GM12878 (cell line): ENCODE measurements around the gene PAX5. TPM values are rescaled to one million over a fixed set of nuclear protein-coding genes. Genes with fewer than 3 reads are reported as not detected.
A peak's percentile ranks its signal among the peaks of the same experiment; 100 is the strongest.

Experiments
- ATAC-seq: fragments of 200-7000 bp; cut with Tn5 transposase; 3 replicates; pipeline ENCODE4 v1.9.1; 2020; ENCODE audit warnings: mild to moderate bottlenecking, moderate library complexity
- BruUV-seq: library from RNA; stranded (reverse); fragments of 400-500 nt; replicated peaks from 2 replicates; lab custom pipeline; 2021; lab: Mats Ljungman, UMichigan
- CTCF ChIA-PET: fragments of 300-600 bp; sonication (Branson Sonifier 250); formaldehyde crosslinking; extraction: SDS; loops from one replicate; lab custom pipeline; 2021; ENCODE audit warnings: inconsistent platforms; lab: Yijun Ruan, JAX
- POLR2A ChIA-PET: fragments of 350-600 bp; formaldehyde crosslinking; extraction: SDS; loops from one replicate; lab custom pipeline; 2021; ENCODE audit warnings: inconsistent platforms; lab: Charles Lee
- RAD21 ChIA-PET: fragments of 300-600 bp; sonication (Branson Sonifier 250); formaldehyde crosslinking; loops from one replicate; lab custom pipeline; 2023; ENCODE audit warnings: antibody characterized with exemption; ENCODE audit not compliant: unreplicated experiment; lab: Charles Lee
- SMC1A ChIA-PET: fragments of 300-600 bp; sonication (Branson Sonifier 250); formaldehyde crosslinking; loops from one replicate; lab custom pipeline; 2023; ENCODE audit not compliant: unreplicated experiment, uncharacterized antibody; lab: Charles Lee
- DNase-seq: peaks from one replicate; pipeline ENCODE4 v3.0.0-alpha.2; 2011; ENCODE audit warnings: low read depth, low spot score
- FAIRE-seq: peaks from 3 replicates; lab custom pipeline; 2011; peaks lifted over from hg19 to GRCh38; lab: Jason Lieb, UNC
- H2AFZ ChIP-seq: 2 replicates; pipeline ENCODE4 v1.6.0; 2011; ENCODE audit warnings: low read depth, low read length, control low read depth; ENCODE audit not compliant: control insufficient read depth
- H3K27ac ChIP-seq: 2 replicates; pipeline ENCODE4 v1.5.1; 2011; ENCODE audit warnings: control low read depth; ENCODE audit not compliant: control insufficient read depth, insufficient read depth
- H3K27me3 ChIP-seq, 2 experiments: replicated peaks in 1 of 2; 2 replicates each; pipeline versions ENCODE4 v1.6.0 to v1.6.1; 2011; ENCODE audit warnings: low read length in 1 of 2; ENCODE audit not compliant: control insufficient read depth in 2 of 2, insufficient read depth in 2 of 2
- H3K36me3 ChIP-seq, 2 experiments: 2 replicates each; pipeline ENCODE4 v1.5.1; 2011; ENCODE audit warnings: low read length in 1 of 2; ENCODE audit not compliant: control insufficient read depth in 2 of 2, insufficient read depth in 2 of 2
- H3K4me1 ChIP-seq: 2 replicates; pipeline ENCODE4 v1.6.1; 2011; ENCODE audit warnings: mild to moderate bottlenecking, low read length, moderate library complexity, mixed read lengths; ENCODE audit not compliant: control insufficient read depth, insufficient read depth
- H3K4me2 ChIP-seq: 2 replicates; pipeline ENCODE4 v1.6.0; 2011; ENCODE audit warnings: control low read depth; ENCODE audit not compliant: control insufficient read depth, insufficient read depth
- H3K4me3 ChIP-seq: fragments of 200-600 bp; sonication (generic); 2 replicates; pipeline ENCODE4 v1.5.1; 2016
- H3K79me2 ChIP-seq: 2 replicates; pipeline ENCODE4 v1.6.0; 2011; ENCODE audit warnings: low read length; ENCODE audit not compliant: control insufficient read depth, insufficient read depth
- H3K9ac ChIP-seq: 2 replicates; pipeline ENCODE4 v1.8.0; 2011; ENCODE audit warnings: low read length, control low read depth, mixed read lengths; ENCODE audit not compliant: control insufficient read depth, insufficient read depth
- H3K9me3 ChIP-seq: replicated peaks from 3 replicates; pipeline ENCODE4 v1.5.1; 2011; ENCODE audit warnings: mild to moderate bottlenecking, low read length; ENCODE audit not compliant: control insufficient read depth, insufficient read depth
- H4K20me1 ChIP-seq: 2 replicates; pipeline ENCODE4 v1.6.0; 2011; ENCODE audit not compliant: control insufficient read depth, insufficient read depth
- DPF2 ChIP-seq: fragments of 450-650 bp; IDR thresholded peaks from 2 replicates; pipeline ENCODE4 v1.6.1; 2017; ENCODE audit warnings: mild to moderate bottlenecking
- E2F8 ChIP-seq: fragments of 450-650 bp; IDR thresholded peaks from 2 replicates; pipeline ENCODE4 v1.6.1; 2018; ENCODE audit warnings: mild to moderate bottlenecking, low read depth, moderate library complexity; ENCODE audit not compliant: partially characterized antibody
- EGR1 ChIP-seq, 2 experiments: IDR thresholded peaks; 1 replicate in 1 of 2; 2 replicates in 1 of 2; pipeline ENCODE4 v1.6.1; 2011 to 2012; ENCODE audit warnings: low read depth in 2 of 2, low read length in 2 of 2, borderline replicate concordance in 1 of 2, mild to moderate bottlenecking in 1 of 2, moderate library complexity in 1 of 2
- ESRRA ChIP-seq: IDR thresholded peaks from 2 replicates; pipeline ENCODE4 v1.6.1; 2012; ENCODE audit warnings: mild to moderate bottlenecking, low read length, improper control_type of control experiment
- GATAD2B ChIP-seq: fragments of 450-650 bp; conservative IDR thresholded peaks from 2 replicates; pipeline ENCODE4 v1.6.1; 2017; ENCODE audit warnings: low read depth, mild to moderate bottlenecking, moderate library complexity
- IKZF2 ChIP-seq, 2 experiments: fragments of 450-650 bp; IDR thresholded peaks; 2 replicates each; pipeline ENCODE4 v1.6.1; 2017; ENCODE audit warnings: mild to moderate bottlenecking in 2 of 2, moderate library complexity in 2 of 2
- MXI1 ChIP-seq: fragments of 150-350 bp; IDR thresholded peaks from 2 replicates; pipeline ENCODE4 v1.6.1; 2011; ENCODE audit warnings: low read depth, mild to moderate bottlenecking, inconsistent platforms, low read length, improper control_type of control experiment
- NR2F1 ChIP-seq: fragments of 450-650 bp; conservative IDR thresholded peaks from 2 replicates; pipeline ENCODE4 v1.6.1; 2017; ENCODE audit warnings: mild to moderate bottlenecking
- POLR2AphosphoS2 ChIP-seq: IDR thresholded peaks from 2 replicates; pipeline ENCODE4 v1.6.1; 2011; ENCODE audit warnings: low read depth, mild to moderate bottlenecking, low read length, improper control_type of control experiment, moderate library complexity
- POLR2AphosphoS5 ChIP-seq: IDR thresholded peaks from 2 replicates; pipeline ENCODE4 v1.6.1; 2011; ENCODE audit warnings: mild to moderate bottlenecking, low read length, inconsistent platforms
- SIN3A ChIP-seq: IDR thresholded peaks from 2 replicates; pipeline ENCODE4 v1.6.1; 2012; ENCODE audit warnings: low read depth, low read length, improper control_type of control experiment
- SMC3 ChIP-seq: IDR thresholded peaks from 2 replicates; pipeline ENCODE4 v1.6.1; 2011; ENCODE audit warnings: low read length, improper control_type of control experiment, borderline replicate concordance
- SPI1 ChIP-seq: IDR thresholded peaks from 2 replicates; pipeline ENCODE4 v1.6.1; 2011; ENCODE audit warnings: low read depth, mild to moderate bottlenecking, low read length, moderate library complexity, borderline replicate concordance; ENCODE audit not compliant: insufficient read depth
- ZNF24 ChIP-seq: fragments of 450-650 bp; IDR thresholded peaks from 2 replicates; pipeline ENCODE4 v1.6.1; 2017; ENCODE audit warnings: antibody characterized with exemption, mild to moderate bottlenecking
- WGBS: methylation state at CpG from one replicate; pipeline ENCODE4 v1.1.6; 2016; ENCODE audit warnings: low lambda C conversion rate; ENCODE audit not compliant: insufficient replicate concordance, insufficient coverage; ENCODE audit errors: missing lambda C conversion rate; 5-methylcytosine and 5-hydroxymethylcytosine counted together
- in situ Hi-C: fragments of 300-500 bp; cut with MboI; formaldehyde crosslinking; loops from 9 replicates; pipeline ENCODE4 v1.14.3; 2018; ENCODE audit warnings: mixed read lengths
- intact Hi-C: fragments of 100-400 bp; cut with micrococcal nuclease; formaldehyde crosslinking; loops from one replicate; pipeline ENCODE4 v1.14.2; 2022; ENCODE audit not compliant: unreplicated experiment
- polyA plus RNA-seq, 11 experiments: library from polyadenylated mRNA; depleted of rRNA in 4 of 11; unstranded in 6 of 11; stranded (reverse) in 5 of 11; fragments of >200 nt; fragmentation: Nextera tagmentation in 4 of 11; fragmentation: Illumina TruSeq in 1 of 11; extraction: Ambion mirVana in 4 of 11; extraction: Trizol in 1 of 11; gene quantifications; 1 replicate in 1 of 11; 2 replicates in 10 of 11; pipeline versions ENCODE4 v1.2.1 to v1.2.3, GENCODE V29; 2011 to 2016; ENCODE audit warnings: inconsistent platforms in 2 of 11, missing spikeins in 2 of 11, low read depth in 1 of 11
- total RNA-seq, 4 experiments: library from RNA; depleted of rRNA in 3 of 4; stranded (reverse); fragments of >200 nt in 3 of 4; fragmentation: Illumina TruSeq in 1 of 4; extraction: Trizol in 1 of 4; gene quantifications; 2 replicates each; pipeline versions ENCODE4 v1.2.1 to v1.2.3, GENCODE V29; 2013 to 2021
- TF ChIP-seq, protein P1 (sequence below): fragments of 450-650 bp; IDR thresholded peaks from 2 replicates; pipeline ENCODE4 v1.6.1; 2016; ENCODE audit warnings: mild to moderate bottlenecking

The PAX5 gene
- total and polyA plus RNA-seq, 10 of the 15 experiments (the other 5 are each of a cell fraction or from before 2014, with no cell fraction given), result 2.2 to 123 (median 31.9) TPM

DNA sequence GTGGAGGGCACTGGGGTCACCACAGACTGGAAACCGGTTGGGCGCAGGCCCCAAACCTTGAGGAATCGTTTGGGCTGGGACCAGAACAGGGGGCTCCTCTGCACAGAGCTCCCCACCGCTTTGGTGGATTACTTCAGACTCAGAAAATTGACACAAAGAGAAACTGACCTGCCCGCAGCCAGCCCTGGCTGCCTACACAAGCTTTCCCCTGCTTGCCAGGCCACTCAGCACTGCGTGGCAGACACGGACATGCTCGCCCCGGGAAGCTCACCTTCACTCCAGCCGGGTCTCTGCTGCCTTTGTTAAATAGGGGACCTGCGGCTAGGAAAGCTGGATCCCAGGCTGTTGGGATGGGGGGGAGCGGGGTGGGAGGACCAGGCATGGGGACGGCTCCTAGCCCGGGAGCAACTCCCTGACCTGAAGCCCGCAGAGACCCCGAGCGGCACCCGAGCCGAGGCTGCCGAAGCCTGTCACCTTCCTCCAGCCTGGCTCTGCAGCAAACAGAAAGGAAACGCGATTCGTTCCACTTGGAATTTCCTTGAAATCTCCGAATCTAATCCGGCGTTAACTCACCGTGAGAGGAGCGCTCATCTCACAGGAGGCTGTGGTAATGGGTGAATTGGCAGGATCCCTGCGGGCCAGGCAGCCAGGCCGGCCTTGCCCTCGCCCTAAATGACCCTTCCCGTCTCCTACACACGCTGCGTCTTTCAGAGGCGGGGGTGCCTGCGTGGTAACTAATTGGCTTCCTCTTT lies 8.8 kb downstream of the PAX5 start:
- FAIRE-seq (no peak), DNase-seq (no peak), ATAC-seq (no peak)
- Histone ChIP-seq H3K36me3 (peaks cover 1 to 11% of the 10 kb centered on the region in 2 experiments), H3K9ac (peak overlapping the region; percentile 82), H3K4me2 (peak overlapping the region; percentile 80), H3K27ac (peak overlapping the region; percentile 88), H3K4me1 (peaks cover 19% of the 10 kb centered on the region), H3K4me3 (peak overlapping the region; percentile 94), H2AFZ (no peak overlapping the region), H3K27me3 (no peaks in the 10 kb centered on the region), H3K79me2 (peaks cover 100% of the 10 kb centered on the region), H3K9me3 (no peaks in the 10 kb centered on the region), H4K20me1 (peaks cover 2% of the 10 kb centered on the region; the same call in 1 of the 2 replicates)
- CTCF ChIA-PET, result interaction anchor here (1.2 to 11.2 kb wide), 7 partner anchors 11 to 386 kb away, joined by 3 to 140 read pairs (median 7); no protein-coding TSS in a partner anchor
- BruUV-seq, result no TSS peak
- WGBS, result under 1% methylated on average over 34 of the region's 36 CpGs
- SMC1A ChIA-PET, result interaction anchor here (0.7 to 13.2 kb wide), 13 partner anchors 12 to 301 kb away, joined by 3 to 227 read pairs (median 6); no protein-coding TSS in a partner anchor
- RAD21 ChIA-PET, result interaction anchor here (0.7 to 15.2 kb wide), 12 partner anchors 9 to 386 kb away, joined by 3 to 175 read pairs (median 6); partner anchors contain the start of gene PAX5
- POLR2A ChIA-PET, result interaction anchor here (0.5 to 19.3 kb wide), 11 partner anchors 22 to 368 kb away, joined by 3 to 354 read pairs (median 5); no protein-coding TSS in a partner anchor
- TF ChIP-seq SMC3 (0 out of 2 replicates have a peak, but pooled peaks have one; percentile 8), SIN3A (peak; percentile 16; the same call in 1 of the 2 replicates), E2F8 (no peak), POLR2AphosphoS2 (peak; percentile 56; the same call in 1 of the 2 replicates), MXI1 (peak; percentile 62; the same call in 1 of the 2 replicates), GATAD2B (0 out of 2 replicates have a peak, but pooled peaks have one; percentile 31), ESRRA (no peak), ZNF24 (no peak), POLR2AphosphoS5 (peak; percentile 39; the same call in 1 of the 2 replicates), DPF2 (no peak), IKZF2 (IDR thresholded peaks at IDR 0.05) (peak; percentile 12 to 47; a peak in 2 of 4 replicates), EGR1 (IDR thresholded peaks at IDR 0.05; ENCODE audit: borderline replicate concordance in 1 of 2, low read depth in 2 of 2, low read length in 2 of 2) (peak in 1 of 2 experiments; percentile 54; a peak in 1 of 3 replicates), SPI1 (peak; percentile 84), NR2F1 (0 out of 2 replicates have a peak, but pooled peaks have one; percentile 33)
- TF ChIP-seq, protein P1, sequence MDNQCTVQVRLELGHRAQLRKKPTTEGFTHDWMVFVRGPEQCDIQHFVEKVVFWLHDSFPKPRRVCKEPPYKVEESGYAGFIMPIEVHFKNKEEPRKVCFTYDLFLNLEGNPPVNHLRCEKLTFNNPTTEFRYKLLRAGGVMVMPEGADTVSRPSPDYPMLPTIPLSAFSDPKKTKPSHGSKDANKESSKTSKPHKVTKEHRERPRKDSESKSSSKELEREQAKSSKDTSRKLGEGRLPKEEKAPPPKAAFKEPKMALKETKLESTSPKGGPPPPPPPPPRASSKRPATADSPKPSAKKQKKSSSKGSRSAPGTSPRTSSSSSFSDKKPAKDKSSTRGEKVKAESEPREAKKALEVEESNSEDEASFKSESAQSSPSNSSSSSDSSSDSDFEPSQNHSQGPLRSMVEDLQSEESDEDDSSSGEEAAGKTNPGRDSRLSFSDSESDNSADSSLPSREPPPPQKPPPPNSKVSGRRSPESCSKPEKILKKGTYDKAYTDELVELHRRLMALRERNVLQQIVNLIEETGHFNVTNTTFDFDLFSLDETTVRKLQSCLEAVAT, result peak; percentile 29; the same call in 1 of the 2 replicates
- intact Hi-C loops, result loop anchor here (5.0 to 10.0 kb wide), 2 partner anchors 267 to 550 kb away; partner anchors contain the start of gene FBXO10
- in situ Hi-C loops, result loop anchor here (5.0 kb wide), 3 partner anchors 148 to 277 kb away; no protein-coding TSS in a partner anchor
